Tibial nerve (tissue), 4 donors: ENCODE results near the gene IFNA13. TPM values are rescaled to one million over a fixed set of nuclear protein-coding genes. Genes with fewer than 3 reads are reported as not detected.

ENCODE experiments used
- DNase-seq, 2 donors: peaks; one replicate each; pipeline ENCODE4 v3.0.0-alpha.2; 2019; ENCODE audit warnings: low spot score in 2 of 2
- H3K27ac ChIP-seq, 4 donors: fragments of 200-600 bp; sonication (generic) in 3 of 4; one replicate each; pipeline ENCODE4 v1.5.1; 2017 to 2019; ENCODE audit warnings: mild to moderate bottlenecking in 1 of 4
- H3K27me3 ChIP-seq, 2 donors: fragments of 200-600 bp; sonication (generic) in 1 of 2; one replicate each; pipeline versions ENCODE4 v1.5.1 to v1.6.0; 2017 to 2019
- H3K36me3 ChIP-seq, 3 donors: fragments of 200-600 bp; sonication (generic); one replicate each; pipeline ENCODE4 v1.5.1; 2018 to 2019
- H3K4me1 ChIP-seq, 4 donors: fragments of 200-600 bp; sonication (generic) in 3 of 4; one replicate each; pipeline ENCODE4 v1.5.1; 2017 to 2019
- H3K4me3 ChIP-seq, 4 donors: fragments of 200-600 bp; sonication (generic) in 3 of 4; one replicate each; pipeline ENCODE4 v1.5.1; 2017 to 2019; ENCODE audit warnings: mild to moderate bottlenecking in 1 of 4, moderate library complexity in 1 of 4
- H3K9me3 ChIP-seq, 4 donors: fragments of 200-600 bp; sonication (generic) in 3 of 4; one replicate each; pipeline ENCODE4 v1.5.1; 2017 to 2019
- CTCF ChIP-seq, 5 experiments: fragments of 200-600 bp in 3 of 5; fragments of 450-650 bp in 2 of 5; sonication (generic) in 3 of 5; IDR thresholded peaks; one replicate each; pipeline ENCODE4 v1.5.1; 2016 to 2019; ENCODE audit warnings: antibody characterized with exemption in 5 of 5, mild to moderate bottlenecking in 3 of 5, moderate library complexity in 2 of 5
- EP300 ChIP-seq, 2 donors: sonication (generic); formaldehyde crosslinking; IDR thresholded peaks; one replicate each; pipeline ENCODE4 v1.6.1; 2017; ENCODE audit warnings: antibody characterized with exemption in 2 of 2, mild to moderate bottlenecking in 1 of 2
- POLR2A ChIP-seq, 2 donors: fragments of 450-650 bp; IDR thresholded peaks; one replicate each; pipeline ENCODE4 v1.6.1; 2017; ENCODE audit warnings: antibody characterized with exemption in 2 of 2, mild to moderate bottlenecking in 2 of 2, moderate library complexity in 2 of 2
- WGBS, 2 donors: methylation state at CpG; one replicate each; pipeline ENCODE4 v1.1.5; 2018; 5-methylcytosine and 5-hydroxymethylcytosine counted together
- total RNA-seq, 4 donors: library from RNA; depleted of rRNA; stranded (reverse); fragments of >200 nt; gene quantifications; one replicate each; pipeline ENCODE4 v1.1.0, GENCODE V29; 2016

Gene IFNA13
- total RNA-seq, 4 donors from 2014 or later = not detected

DNA sequence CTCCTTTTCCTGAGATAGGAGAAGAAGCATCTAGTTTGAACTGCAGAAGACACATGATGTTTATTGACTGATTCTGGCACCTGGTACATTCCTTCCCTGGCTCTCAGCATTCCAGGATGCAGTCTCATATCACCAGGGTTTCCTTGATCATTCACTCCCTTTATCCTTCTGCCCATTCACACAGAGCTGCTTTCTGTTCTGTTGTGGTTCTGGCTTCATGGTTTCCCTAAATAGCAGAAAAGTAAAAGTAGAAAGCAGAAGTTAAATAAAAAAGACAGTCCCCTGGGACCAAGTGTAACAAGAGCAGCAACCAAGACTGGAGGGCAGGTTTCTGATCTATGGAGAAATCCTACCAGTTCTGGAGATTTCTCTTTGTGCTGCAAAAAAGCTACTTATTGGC, 44.2 kb upstream of the IFNA13 start:
- no peak for TF ChIP-seq CTCF (IDR thresholded peaks at IDR 0.05)
- no peak for TF ChIP-seq EP300 (IDR thresholded peaks at IDR 0.05)
- no peak for TF ChIP-seq POLR2A (IDR thresholded peaks at IDR 0.05)

DNA sequence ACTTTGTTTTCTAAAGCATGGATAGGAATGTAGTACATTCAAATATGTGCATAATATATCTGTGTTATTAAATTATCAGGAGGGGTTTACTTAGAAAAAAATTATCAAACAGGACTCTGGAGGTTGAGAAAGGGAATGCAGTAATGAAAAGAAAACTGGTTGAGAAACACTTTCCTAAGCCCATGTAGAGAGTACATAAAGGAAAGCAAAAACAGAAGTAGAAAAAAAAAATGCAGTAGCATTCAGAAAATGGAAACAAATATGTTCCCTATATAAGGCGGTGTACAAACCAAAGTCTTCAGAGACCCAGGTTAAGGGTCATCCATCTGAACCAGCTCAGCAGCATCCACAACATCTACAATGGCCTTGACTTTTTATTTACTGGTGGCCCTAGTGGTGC, 41.0 kb upstream of the IFNA13 start, which contains the start of gene IFNA8:
Gene IFNA8, plus strand, starts transcription at position 301 of the 400 bp plus-strand sequence. Its CDS starts 60 bp downstream, at position 361.
- DNase-seq = no peak
- 47 to 73% methylated on average over 1 of the region's 1 CpG for WGBS, 2 donors
- H3K4me3 ChIP-seq = no peak within 1 kb of the TSS
- H3K27me3 ChIP-seq = peaks cover 0 to 3% of the 10 kb centered on the region in 2 donors
- no peak within 1 kb of the TSS for H3K27ac ChIP-seq
- TF ChIP-seq POLR2A (IDR thresholded peaks at IDR 0.05) (no peak), EP300 (IDR thresholded peaks at IDR 0.05) (no peak)
- H3K9me3 ChIP-seq = no peaks in the 10 kb centered on the region
- no peaks in the 10 kb centered on the region for H3K4me1 ChIP-seq
- H3K36me3 ChIP-seq = no peaks in the 10 kb centered on the region

More for the DNA sequence above, 44.2 kb upstream of the IFNA13 start:
- no peaks in the 10 kb centered on the region for H3K9me3 ChIP-seq
- no peaks in the 10 kb centered on the region for H3K27me3 ChIP-seq
- H3K27ac ChIP-seq = no peak overlapping the region
- no peaks in the 10 kb centered on the region for H3K4me1 ChIP-seq
- H3K4me3 ChIP-seq = no peak overlapping the region
- no peaks in the 10 kb centered on the region for H3K36me3 ChIP-seq
- no peak for DNase-seq

DNA sequence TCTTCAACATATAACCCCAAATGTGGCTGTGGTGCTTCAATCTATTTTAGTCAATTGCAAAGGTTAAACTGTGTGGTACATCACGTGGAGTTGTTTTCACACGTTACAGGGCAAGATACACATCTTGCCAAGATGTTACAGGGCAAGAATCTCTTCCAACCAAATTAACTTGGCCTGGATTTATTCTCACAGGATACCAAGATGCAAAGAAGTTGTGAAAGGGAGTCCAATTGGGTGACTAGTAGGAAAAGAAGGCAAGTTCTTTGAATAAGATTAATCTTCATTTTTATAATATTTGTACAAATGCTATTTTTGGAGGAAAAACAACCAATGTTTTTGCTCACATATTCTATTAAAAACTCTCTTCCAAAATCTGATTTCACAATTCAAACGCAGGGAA, 36.3 kb upstream of the IFNA13 start:
- H3K4me3 ChIP-seq = no peak overlapping the region
- no peak for DNase-seq
- H3K9me3 ChIP-seq = no peaks in the 10 kb centered on the region
- H3K27ac ChIP-seq = no peak overlapping the region
- H3K4me1 ChIP-seq = peaks cover 0 to 16% (median 13%) of the 10 kb centered on the region in 4 donors
- H3K36me3 ChIP-seq = no peaks in the 10 kb centered on the region
- WGBS, 2 donors = 51 to 53% methylated on average over 3 of the region's 3 CpGs
- peaks cover 0 to 45% of the 10 kb centered on the region in 2 donors for H3K27me3 ChIP-seq
- TF ChIP-seq CTCF (IDR thresholded peaks at IDR 0.05) (no peak), EP300 (IDR thresholded peaks at IDR 0.05) (no peak), POLR2A (IDR thresholded peaks at IDR 0.05) (no peak)

DNA sequence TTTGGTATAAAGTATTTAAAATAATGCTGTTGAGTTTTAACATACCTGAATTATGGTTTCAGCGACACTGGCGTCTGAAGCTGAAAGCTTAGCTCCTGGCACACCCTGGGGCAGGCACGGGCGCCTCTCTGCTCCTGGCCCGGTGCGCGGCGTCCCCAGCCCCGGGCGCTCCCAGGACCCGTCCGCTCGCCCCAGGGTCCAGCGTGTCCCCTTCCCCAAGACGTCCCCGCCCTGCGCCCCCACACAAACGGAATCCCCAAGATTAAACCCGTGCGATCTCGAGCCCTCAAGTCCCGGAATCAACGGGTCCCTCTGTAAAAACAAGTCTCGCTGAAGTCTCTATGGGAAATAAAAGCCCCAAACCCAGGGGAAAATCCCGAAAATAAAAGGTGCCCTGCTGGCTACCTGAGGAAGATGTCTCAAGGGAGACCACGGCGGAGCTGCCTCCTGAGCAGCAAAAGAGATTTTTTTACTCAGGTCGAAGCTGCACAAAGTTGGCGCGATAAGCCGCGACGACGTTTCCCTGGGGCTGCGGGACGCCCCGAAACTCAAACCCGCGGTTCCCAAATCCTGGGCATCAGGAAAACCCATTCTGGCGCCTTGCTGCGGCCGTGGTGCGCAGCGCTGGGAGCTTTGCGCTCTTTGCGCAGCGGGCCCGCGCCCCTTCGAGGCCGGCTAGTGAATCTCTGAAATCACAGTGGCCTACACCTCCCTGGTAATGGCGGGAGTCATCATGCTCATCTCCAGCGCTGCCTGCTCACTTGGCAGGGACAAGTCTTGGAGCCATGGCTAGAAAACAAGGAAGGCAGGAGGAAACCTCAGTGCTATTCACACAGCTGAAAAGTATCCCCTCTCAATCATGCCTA, 34.8 kb upstream of the IFNA13 start:
- H3K36me3 ChIP-seq = no peaks in the 10 kb centered on the region
- WGBS, 2 donors = 3 to 5% methylated on average over 46 to 47 of the region's 53 CpGs
- H3K4me1 ChIP-seq = peaks cover 0 to 16% (median 13%) of the 10 kb centered on the region in 4 donors
- TF ChIP-seq CTCF (IDR thresholded peaks at IDR 0.05) (no peak), EP300 (IDR thresholded peaks at IDR 0.05) (no peak), POLR2A (IDR thresholded peaks at IDR 0.05) (no peak)
- peaks cover 0 to 59% of the 10 kb centered on the region in 2 donors for H3K27me3 ChIP-seq
- H3K4me3 ChIP-seq = peak overlapping the region; percentile 13 to 44 (median 24)
- DNase-seq = no peak
- H3K27ac ChIP-seq = no peak overlapping the region
- no peaks in the 10 kb centered on the region for H3K9me3 ChIP-seq

DNA sequence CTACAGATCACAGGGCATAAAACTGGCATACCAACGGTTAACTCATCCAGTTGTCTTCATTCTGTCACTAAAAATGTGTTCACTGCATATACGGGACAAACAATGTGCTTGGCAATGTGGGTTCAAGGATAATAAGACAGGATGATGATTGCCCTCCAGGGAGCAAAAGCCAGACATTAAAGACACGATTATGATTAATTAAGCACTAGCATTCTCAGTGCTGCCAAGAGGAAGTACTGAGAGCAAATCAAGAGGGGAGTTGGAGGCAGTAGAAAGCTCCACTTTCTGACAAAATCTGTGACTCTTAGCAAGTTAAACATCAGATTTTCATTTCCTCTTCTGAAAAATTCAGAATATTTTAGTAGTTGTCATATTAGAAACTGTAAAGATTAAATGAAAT, 32.1 kb upstream of the IFNA13 start:
- Histone ChIP-seq H3K9me3 (no peaks in the 10 kb centered on the region), H3K27me3 (peaks cover 0 to 81% of the 10 kb centered on the region in 2 donors), H3K36me3 (no peaks in the 10 kb centered on the region), H3K27ac (no peak overlapping the region), H3K4me3 (no peak overlapping the region), H3K4me1 (peaks cover 0 to 25% (median 18%) of the 10 kb centered on the region in 4 donors)
- no peak for DNase-seq
- 32 to 36% methylated on average over 3 of the region's 3 CpGs for WGBS, 2 donors
- TF ChIP-seq POLR2A (IDR thresholded peaks at IDR 0.05) (no peak), CTCF (IDR thresholded peaks at IDR 0.05) (no peak), EP300 (IDR thresholded peaks at IDR 0.05) (no peak)
